ENCODE results near the gene ADAM21. TPM values are rescaled to one million over a fixed set of nuclear protein-coding genes. Genes with fewer than 3 reads are reported as not detected.

The ADAM21 gene
- total RNA-seq, 2 donors from 2014 or later: 0.10 TPM; not detected in 1

Other genes with a start within 250 kb of the ADAM21 start
- gene COX16, start 92.5 kb upstream of the ADAM21 start, total RNA-seq: 10 to 100 TPM; 48.3 to 56.4 TPM
- gene SYNJ2BP, start 35.1 kb upstream of the ADAM21 start, total RNA-seq: 10 to 100 TPM in 1 of 2 donors, 1 to 10 TPM in 1; 4.9 to 10.8 TPM
- gene ADAM20, start 82.8 kb downstream of the ADAM21 start, total RNA-seq: under 1 TPM; 0.78 to 0.84 TPM
- gene MED6, start 148.5 kb downstream of the ADAM21 start, total RNA-seq: 10 to 100 TPM; 60.0 to 66.8 TPM
- gene TTC9, start 189.7 kb downstream of the ADAM21 start, total RNA-seq: 1 to 10 TPM; 1.5 to 1.6 TPM

Measured in natural killer cell treated with Interleukin-12 subunit alpha and Interleukin-12 subunit beta and Interleukin-15 and Interleukin-18, amount 100 ng/mL, for 72 hours (primary cell).